IPS-18c (cell line): Measurements from ENCODE around the gene CPED1.

ENCODE experiments used
- H3K4me3 ChIP-seq: 2 replicates; pipeline ENCODE4 v1.7.0; 2013; ENCODE audit warnings: low read depth, mild to moderate bottlenecking, low read length, moderate library complexity; ENCODE audit not compliant: insufficient read depth
- H3K9me3 ChIP-seq: one replicate; pipeline ENCODE4 v1.6.1; 2013; ENCODE audit warnings: mild to moderate bottlenecking, low read length, moderate library complexity; ENCODE audit not compliant: control insufficient read depth, insufficient read depth

Gene CPED1

GRCh38 chr7:121331048-121331447 is 342.5 kb downstream of the CPED1 start:
- Histone ChIP-seq H3K4me3 (no peak overlapping the region), H3K9me3 (no peaks in the 10 kb centered on the region)

GRCh38 chr7:121331574-121331973 is 343.1 kb downstream of the CPED1 start:
- Histone ChIP-seq H3K9me3 (no peaks in the 10 kb centered on the region), H3K4me3 (no peak overlapping the region)

- Histone ChIP-seq H3K9me3 (no peaks in the 10 kb centered on the region), H3K4me3 (no peak overlapping the region)
Measured at GRCh38 chr7:121334376-121334775, 345.9 kb downstream of the CPED1 start.

GRCh38 chr7:121334875-121335648 is 346.6 kb downstream of the CPED1 start:
- no peak overlapping the region for H3K4me3 ChIP-seq
- no peaks in the 10 kb centered on the region for H3K9me3 ChIP-seq

GRCh38 chr7:121336579-121336978 is 348.1 kb downstream of the CPED1 start:
- H3K9me3 ChIP-seq = no peaks in the 10 kb centered on the region

GRCh38 chr7:121337398-121337797 is 348.9 kb downstream of the CPED1 start:
- Histone ChIP-seq H3K4me3 (no peak overlapping the region), H3K9me3 (no peaks in the 10 kb centered on the region)

More at GRCh38 chr7:121336579-121336978, 348.1 kb downstream of the CPED1 start:
- no peak overlapping the region for H3K4me3 ChIP-seq

GRCh38 chr7:121339082-121339481 is 350.6 kb downstream of the CPED1 start:
- H3K9me3 ChIP-seq = no peaks in the 10 kb centered on the region
- no peak overlapping the region for H3K4me3 ChIP-seq

GRCh38 chr7:121341933-121342332 is 353.4 kb downstream of the CPED1 start:
- Histone ChIP-seq H3K9me3 (no peaks in the 10 kb centered on the region), H3K4me3 (no peak overlapping the region)

GRCh38 chr7:121342631-121343030 is 354.1 kb downstream of the CPED1 start:
- H3K4me3 ChIP-seq = no peak overlapping the region
- no peaks in the 10 kb centered on the region for H3K9me3 ChIP-seq

GRCh38 chr7:121343302-121343701 is 354.8 kb downstream of the CPED1 start:
- H3K4me3 ChIP-seq = no peak overlapping the region
- H3K9me3 ChIP-seq = no peaks in the 10 kb centered on the region

GRCh38 chr7:121344093-121344492 is 355.6 kb downstream of the CPED1 start:
- Histone ChIP-seq H3K4me3 (no peak overlapping the region), H3K9me3 (no peaks in the 10 kb centered on the region)

- Histone ChIP-seq H3K4me3 (no peak overlapping the region), H3K9me3 (no peaks in the 10 kb centered on the region)
Measured at GRCh38 chr7:121344497-121344896, 356.0 kb downstream of the CPED1 start.
